ENCODE results near the gene PPP2R5C. TPM values are rescaled to one million over a fixed set of nuclear protein-coding genes. Genes with fewer than 3 reads are reported as not detected.
A peak's percentile ranks its signal among the peaks of the same experiment; 100 is the strongest.

PPP2R5C gene
- total and polyA plus RNA-seq, 11 donors = 99.4 to 248 (median 204) TPM

DNA sequence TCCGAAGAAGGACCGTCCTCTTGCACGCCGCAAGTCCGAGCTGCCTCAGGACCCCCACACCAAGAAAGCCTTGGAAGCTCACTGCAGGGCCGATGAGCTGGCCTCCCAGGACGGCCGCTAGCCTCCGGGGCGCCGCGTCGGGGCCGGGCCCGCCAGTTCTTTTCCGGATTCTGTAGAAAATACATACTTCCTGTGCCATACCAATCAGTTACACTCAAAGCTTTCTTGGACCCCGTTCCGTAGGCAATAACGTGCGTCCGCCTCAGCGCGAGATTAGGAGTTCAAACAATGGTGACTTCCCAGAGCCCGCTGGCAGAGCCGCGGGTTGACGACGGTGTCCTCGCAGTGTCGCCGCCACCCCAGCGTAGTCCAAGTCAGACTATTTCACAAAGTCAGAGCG lies 163.6 kb downstream of the PPP2R5C start:
- H3K4me1 ChIP-seq = peaks cover 0 to 30% (median 21%) of the 10 kb centered on the region in 12 donors
- no peaks in the 10 kb centered on the region for H3K9me3 ChIP-seq
- intact Hi-C loops (cut with DNase I) = no loop called here
- ATAC-seq (no peak), DNase-seq (no peak)
- H3K27me3 ChIP-seq = no peaks in the 10 kb centered on the region
- H3K4me3 ChIP-seq = no peak overlapping the region
- WGBS, 4 donors = 97% methylated on average over 33 of the region's 33 CpGs
- H3K27ac ChIP-seq = no peak overlapping the region
- peaks cover 0 to 63% (median 49%) of the 10 kb centered on the region in 9 donors for H3K36me3 ChIP-seq
- TF ChIP-seq, protein P1, sequence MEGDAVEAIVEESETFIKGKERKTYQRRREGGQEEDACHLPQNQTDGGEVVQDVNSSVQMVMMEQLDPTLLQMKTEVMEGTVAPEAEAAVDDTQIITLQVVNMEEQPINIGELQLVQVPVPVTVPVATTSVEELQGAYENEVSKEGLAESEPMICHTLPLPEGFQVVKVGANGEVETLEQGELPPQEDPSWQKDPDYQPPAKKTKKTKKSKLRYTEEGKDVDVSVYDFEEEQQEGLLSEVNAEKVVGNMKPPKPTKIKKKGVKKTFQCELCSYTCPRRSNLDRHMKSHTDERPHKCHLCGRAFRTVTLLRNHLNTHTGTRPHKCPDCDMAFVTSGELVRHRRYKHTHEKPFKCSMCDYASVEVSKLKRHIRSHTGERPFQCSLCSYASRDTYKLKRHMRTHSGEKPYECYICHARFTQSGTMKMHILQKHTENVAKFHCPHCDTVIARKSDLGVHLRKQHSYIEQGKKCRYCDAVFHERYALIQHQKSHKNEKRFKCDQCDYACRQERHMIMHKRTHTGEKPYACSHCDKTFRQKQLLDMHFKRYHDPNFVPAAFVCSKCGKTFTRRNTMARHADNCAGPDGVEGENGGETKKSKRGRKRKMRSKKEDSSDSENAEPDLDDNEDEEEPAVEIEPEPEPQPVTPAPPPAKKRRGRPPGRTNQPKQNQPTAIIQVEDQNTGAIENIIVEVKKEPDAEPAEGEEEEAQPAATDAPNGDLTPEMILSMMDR (IDR thresholded peaks at IDR 0.05) = no peak
- no peak for TF ChIP-seq POLR2A (IDR thresholded peaks at IDR 0.05)

DNA sequence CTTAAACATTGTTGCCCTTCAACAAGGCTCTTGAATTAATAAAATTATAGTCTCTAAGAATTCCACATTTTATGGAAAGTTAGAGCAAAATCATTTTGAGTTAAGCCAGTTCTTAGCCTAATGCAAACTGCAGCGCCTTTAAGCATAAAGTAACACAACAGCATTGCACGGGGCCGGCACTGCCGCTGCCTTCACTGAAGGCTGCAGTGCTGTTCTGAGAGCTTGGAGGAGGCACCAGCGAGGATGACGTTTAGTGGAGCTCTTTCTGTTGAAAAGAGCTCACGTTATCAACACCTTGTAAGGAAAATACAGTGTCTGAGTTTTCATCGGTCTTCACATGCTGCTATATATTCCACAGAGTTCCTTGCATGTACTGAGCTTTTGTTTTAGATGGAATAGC lies 164.6 kb downstream of the PPP2R5C start:
- 50 to 63% (median 55%) methylated on average over 8 of the region's 8 CpGs for WGBS, 4 donors

DNA sequence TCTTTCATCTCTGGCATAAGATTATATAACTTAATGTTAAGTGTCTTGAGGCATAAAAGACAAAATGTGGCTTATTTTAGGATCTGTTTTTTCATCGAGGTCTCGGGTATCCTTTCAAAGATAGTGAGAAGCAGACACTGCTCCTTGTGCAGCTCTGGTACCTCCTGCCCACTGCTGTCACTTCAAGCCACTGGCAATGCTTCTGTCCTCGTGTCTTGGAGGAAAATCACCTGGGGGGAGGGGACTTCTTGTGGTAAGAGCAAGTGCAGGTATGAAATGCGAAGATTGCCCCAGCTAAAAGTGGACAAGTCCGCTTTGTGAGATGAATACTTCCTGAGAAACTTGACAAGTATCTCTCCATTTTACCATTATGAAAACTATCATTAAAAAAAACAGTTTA lies 165.1 kb downstream of the PPP2R5C start:
- intact Hi-C loops (cut with DNase I) = no loop called here
- peaks cover 0 to 30% (median 21%) of the 10 kb centered on the region in 12 donors for H3K4me1 ChIP-seq

More for the DNA sequence above, 164.6 kb downstream of the PPP2R5C start:
- Histone ChIP-seq H3K4me1 (peaks cover 0 to 30% (median 21%) of the 10 kb centered on the region in 12 donors), H3K27ac (peak overlapping the region in 8 of 12 donors; percentile 21 to 79 (median 66)), H3K4me3 (no peak overlapping the region), H3K9me3 (no peaks in the 10 kb centered on the region), H3K27me3 (no peaks in the 10 kb centered on the region), H3K36me3 (peaks cover 0 to 54% (median 41%) of the 10 kb centered on the region in 9 donors)
- TF ChIP-seq, protein P1 (IDR thresholded peaks at IDR 0.05) = no peak
- no peak for TF ChIP-seq POLR2A (IDR thresholded peaks at IDR 0.05)
- DNase-seq (no peak), ATAC-seq (peak in 3 of 4 donors; percentile 7 to 28 (median 21))
- intact Hi-C loops (cut with DNase I) = no loop called here

DNA sequence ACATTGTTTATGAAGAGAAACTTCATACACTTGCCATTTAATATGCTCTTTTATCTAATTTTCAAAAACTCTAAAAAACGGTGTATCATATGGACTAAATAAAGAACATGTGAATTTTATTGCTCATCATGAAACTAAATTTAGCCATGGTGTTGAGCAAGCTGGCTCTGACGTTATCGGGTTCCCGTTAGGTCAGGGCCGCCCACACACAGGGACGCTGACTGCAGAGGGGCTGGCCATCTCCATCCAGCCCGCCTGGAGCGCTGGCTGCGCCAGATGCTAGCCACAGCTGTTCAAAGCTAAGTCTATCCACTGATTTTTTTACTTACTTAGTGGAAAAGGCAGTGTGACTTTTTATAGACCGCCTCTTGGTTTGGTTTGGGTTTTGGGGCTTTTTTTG lies 166.3 kb downstream of the PPP2R5C start:
- no peak for TF ChIP-seq POLR2A (IDR thresholded peaks at IDR 0.05)
- TF ChIP-seq, protein P1 (IDR thresholded peaks at IDR 0.05) = peak in 1 of 12 donors; percentile 9
- no peaks in the 10 kb centered on the region for H3K27me3 ChIP-seq
- ATAC-seq = peak; percentile 97 to 99 (median 98)
- H3K4me1 ChIP-seq = peaks cover 0 to 30% (median 21%) of the 10 kb centered on the region in 12 donors
- WGBS, 4 donors = 19 to 26% (median 25%) methylated on average over 10 of the region's 10 CpGs
- no peaks in the 10 kb centered on the region for H3K9me3 ChIP-seq
- intact Hi-C loops (cut with DNase I) = no loop called here
- DNase-seq = peak; percentile 91 to 96 (median 92)
- H3K36me3 ChIP-seq = peaks cover 0 to 36% (median 23%) of the 10 kb centered on the region in 9 donors
- no peak overlapping the region for H3K4me3 ChIP-seq
- H3K27ac ChIP-seq = peak overlapping the region in 11 of 12 donors; percentile 31 to 82 (median 68)

More for the DNA sequence above, 165.1 kb downstream of the PPP2R5C start:
- no peak overlapping the region for H3K4me3 ChIP-seq
- ATAC-seq = no peak
- DNase-seq = no peak
- H3K27me3 ChIP-seq = no peaks in the 10 kb centered on the region
- no peaks in the 10 kb centered on the region for H3K9me3 ChIP-seq
- peaks cover 0 to 49% (median 36%) of the 10 kb centered on the region in 9 donors for H3K36me3 ChIP-seq
- WGBS, 4 donors = 65 to 71% (median 69%) methylated on average over 5 of the region's 5 CpGs
- TF ChIP-seq POLR2A (IDR thresholded peaks at IDR 0.05) = no peak
- TF ChIP-seq, protein P1 (IDR thresholded peaks at IDR 0.05) = no peak
- H3K27ac ChIP-seq = peak overlapping the region in 8 of 12 donors; percentile 46 to 79 (median 69)
